OCI-LY7 (cell line): ENCODE measurements around the gene ATP6V0A4. TPM values are rescaled to one million over a fixed set of nuclear protein-coding genes. Genes with fewer than 3 reads are reported as not detected.

Experiments used
- BruUV-seq: library from RNA; stranded (reverse); fragments of 400-500 nt; replicated peaks from 2 replicates; lab custom pipeline; 2021; lab: Mats Ljungman, UMichigan
- CTCF ChIA-PET: fragments of 300-600 bp; sonication (Branson Sonifier 250); formaldehyde crosslinking; loops from one replicate; lab custom pipeline; 2022; ENCODE audit warnings: antibody characterized with exemption; ENCODE audit not compliant: unreplicated experiment; lab: Charles Lee
- POLR2A ChIA-PET: fragments of 300-600 bp; sonication (Branson Sonifier 250); formaldehyde crosslinking; loops from one replicate; lab custom pipeline; 2022; ENCODE audit warnings: antibody characterized with exemption; lab: Charles Lee
- DNase-seq: peaks from one replicate; pipeline ENCODE4 v3.0.0-alpha.2; 2015; ENCODE audit warnings: low spot score
- H2AFZ ChIP-seq: fragments of 200-600 bp; sonication (generic), shearing (Covaris generic); 2 replicates; pipeline ENCODE4 v1.6.1; 2014; ENCODE audit warnings: mild to moderate bottlenecking, antibody characterized with exemption, low read length, moderate library complexity
- H3K27ac ChIP-seq: fragments of 200-600 bp; sonication (generic); 2 replicates; pipeline ENCODE4 v1.5.1; 2014; ENCODE audit warnings: mixed run types, low read depth, mild to moderate bottlenecking, moderate library complexity, low read length, inconsistent platforms; ENCODE audit not compliant: poor library complexity, severe bottlenecking
- H3K36me3 ChIP-seq: fragments of 200-600 bp; sonication (generic); 2 replicates; pipeline ENCODE4 v1.6.1; 2014; ENCODE audit warnings: mild to moderate bottlenecking, antibody characterized with exemption, low read length, moderate library complexity, mixed read lengths; ENCODE audit not compliant: insufficient read depth
- H3K4me1 ChIP-seq: fragments of 200-600 bp; sonication (generic); 2 replicates; pipeline ENCODE4 v1.5.1; 2014; ENCODE audit warnings: mild to moderate bottlenecking, low read length; ENCODE audit not compliant: insufficient read depth, poor library complexity, severe bottlenecking
- H3K4me2 ChIP-seq: fragments of 200-600 bp; sonication (generic); 2 replicates; pipeline ENCODE4 v1.6.1; 2014; ENCODE audit warnings: mild to moderate bottlenecking, low read length
- H3K4me3 ChIP-seq: fragments of 200-600 bp; sonication (generic); 2 replicates; pipeline ENCODE4 v1.5.1; 2014; ENCODE audit warnings: mild to moderate bottlenecking, low read depth, low read length; ENCODE audit not compliant: poor library complexity, severe bottlenecking
- H3K79me2 ChIP-seq: fragments of 200-600 bp; sonication (generic); 2 replicates; pipeline ENCODE4 v1.6.1; 2016; ENCODE audit warnings: low read depth, mild to moderate bottlenecking, low read length, moderate library complexity, mixed read lengths; ENCODE audit not compliant: insufficient read depth
- H3K9me2 ChIP-seq: fragments of 200-600 bp; sonication (generic); 2 replicates; pipeline ENCODE4 v1.6.1; 2016; ENCODE audit warnings: mild to moderate bottlenecking, low read length, mixed read lengths; ENCODE audit not compliant: insufficient read depth
- H3K9me3 ChIP-seq: fragments of 200-600 bp; sonication (generic); 2 replicates; pipeline ENCODE4 v1.6.1; 2014; ENCODE audit warnings: mild to moderate bottlenecking, mixed run types, low read length, mixed read lengths
- H4K20me1 ChIP-seq: fragments of 200-600 bp; sonication (generic); 2 replicates; pipeline ENCODE4 v1.6.1; 2014; ENCODE audit warnings: mild to moderate bottlenecking, antibody characterized with exemption, low read length, moderate library complexity, mixed read lengths; ENCODE audit not compliant: insufficient read depth
- CTCF ChIP-seq: fragments of 200-600 bp; sonication (generic); conservative IDR thresholded peaks from 2 replicates; pipeline ENCODE4 v1.5.1; 2014; ENCODE audit warnings: mild to moderate bottlenecking, antibody characterized with exemption, low read length, moderate library complexity, mixed read lengths
- EZH2phosphoT487 ChIP-seq: fragments of 200-600 bp; sonication (generic); IDR thresholded peaks from 2 replicates; pipeline ENCODE4 v1.6.1; 2018; ENCODE audit warnings: low read depth, borderline replicate concordance, mild to moderate bottlenecking, mixed run types, antibody characterized with exemption, low read length, moderate library complexity, mixed read lengths
- intact Hi-C: fragments of 100-400 bp; cut with micrococcal nuclease; formaldehyde crosslinking; loops from one replicate; pipeline ENCODE4 v1.10.0; 2022; ENCODE audit not compliant: unreplicated experiment
- total RNA-seq, 2 experiments: library from RNA; depleted of rRNA in 1 of 2; stranded (reverse); fragments of >200 nt in 1 of 2; shearing (Covaris generic) in 1 of 2; gene quantifications; 2 replicates each; pipeline ENCODE4 v1.2.3, GENCODE V29; 2014 to 2022

The ATP6V0A4 gene
- total RNA-seq, 2 experiments from 2014 or later, result not detected

- BruUV-seq, result no TSS peak
- Histone ChIP-seq H4K20me1 (no peaks in the 10 kb centered on the region), H3K36me3 (no peaks in the 10 kb centered on the region), H3K4me2 (no peak overlapping the region), H3K9me2 (no peaks in the 10 kb centered on the region), H3K27ac (no peak overlapping the region), H3K9me3 (no peaks in the 10 kb centered on the region), H3K79me2 (no peaks in the 10 kb centered on the region), H2AFZ (no peak overlapping the region), H3K4me3 (no peak overlapping the region), H3K4me1 (no peaks in the 10 kb centered on the region)
- TF ChIP-seq CTCF (no peak), EZH2phosphoT487 (no peak)
- intact Hi-C loops, result no loop called here
- DNase-seq, result no peak
- ChIA-PET POLR2A (interaction anchor here (0.5 kb wide), 1 partner anchor 231 kb away, joined by 5 read pairs; no protein-coding TSS in a partner anchor), CTCF (no interaction called here)
These were observed 132.7 kb downstream of the ATP6V0A4 start for GRCh38 chr7:138665249-138665648.

GRCh38 chr7:138663725-138664710, 134.0 kb downstream of the ATP6V0A4 start:
- BruUV-seq, result no TSS peak
- Histone ChIP-seq H3K4me2 (no peak overlapping the region), H3K36me3 (no peaks in the 10 kb centered on the region), H3K9me3 (no peaks in the 10 kb centered on the region), H3K4me3 (no peak overlapping the region), H3K27ac (no peak overlapping the region), H3K9me2 (no peaks in the 10 kb centered on the region), H3K79me2 (no peaks in the 10 kb centered on the region), H3K4me1 (no peaks in the 10 kb centered on the region), H2AFZ (no peak overlapping the region), H4K20me1 (no peaks in the 10 kb centered on the region)
- CTCF ChIA-PET, result no interaction called here
- intact Hi-C loops, result no loop called here
- POLR2A ChIA-PET, result no interaction called here
- TF ChIP-seq CTCF, result no peak
- no peak for TF ChIP-seq EZH2phosphoT487
- no peak for DNase-seq

- no peaks in the 10 kb centered on the region for H3K9me2 ChIP-seq
- no peak overlapping the region for H3K27ac ChIP-seq
- no TSS peak for BruUV-seq
- no peaks in the 10 kb centered on the region for H3K4me1 ChIP-seq
- no peak for DNase-seq
- H4K20me1 ChIP-seq, result no peaks in the 10 kb centered on the region
- H3K4me3 ChIP-seq, result no peak overlapping the region
- H3K4me2 ChIP-seq, result no peak overlapping the region
- ChIA-PET CTCF (no interaction called here), POLR2A (no interaction called here)
- no peaks in the 10 kb centered on the region for H3K9me3 ChIP-seq
- H3K79me2 ChIP-seq, result no peaks in the 10 kb centered on the region
- intact Hi-C loops, result no loop called here
- no peaks in the 10 kb centered on the region for H3K36me3 ChIP-seq
- no peak for TF ChIP-seq EZH2phosphoT487
- TF ChIP-seq CTCF, result no peak
- H2AFZ ChIP-seq, result no peak overlapping the region
These were observed 135.0 kb downstream of the ATP6V0A4 start for GRCh38 chr7:138662991-138663320.
